Effector CD4-positive, alpha-beta T cell (primary cell): ENCODE measurements around the gene KERA. TPM values are rescaled to one million over a fixed set of nuclear protein-coding genes. Genes with fewer than 3 reads are reported as not detected.
"Not testable (repeated sequence)": the region's sequence is repeated elsewhere in the genome, so short reads cannot be mapped to it uniquely, and the experiment has no call there.

ENCODE experiments used
- DNase-seq: peaks from one replicate; pipeline ENCODE4 v3.0.0-alpha.2; 2020
- total RNA-seq: gene quantifications from one replicate; lab custom pipeline; 2026; lab: John Stamatoyannopoulos, UW

The KERA gene, protein sequence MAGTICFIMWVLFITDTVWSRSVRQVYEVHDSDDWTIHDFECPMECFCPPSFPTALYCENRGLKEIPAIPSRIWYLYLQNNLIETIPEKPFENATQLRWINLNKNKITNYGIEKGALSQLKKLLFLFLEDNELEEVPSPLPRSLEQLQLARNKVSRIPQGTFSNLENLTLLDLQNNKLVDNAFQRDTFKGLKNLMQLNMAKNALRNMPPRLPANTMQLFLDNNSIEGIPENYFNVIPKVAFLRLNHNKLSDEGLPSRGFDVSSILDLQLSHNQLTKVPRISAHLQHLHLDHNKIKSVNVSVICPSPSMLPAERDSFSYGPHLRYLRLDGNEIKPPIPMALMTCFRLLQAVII
- not detected for total RNA-seq

DNA sequence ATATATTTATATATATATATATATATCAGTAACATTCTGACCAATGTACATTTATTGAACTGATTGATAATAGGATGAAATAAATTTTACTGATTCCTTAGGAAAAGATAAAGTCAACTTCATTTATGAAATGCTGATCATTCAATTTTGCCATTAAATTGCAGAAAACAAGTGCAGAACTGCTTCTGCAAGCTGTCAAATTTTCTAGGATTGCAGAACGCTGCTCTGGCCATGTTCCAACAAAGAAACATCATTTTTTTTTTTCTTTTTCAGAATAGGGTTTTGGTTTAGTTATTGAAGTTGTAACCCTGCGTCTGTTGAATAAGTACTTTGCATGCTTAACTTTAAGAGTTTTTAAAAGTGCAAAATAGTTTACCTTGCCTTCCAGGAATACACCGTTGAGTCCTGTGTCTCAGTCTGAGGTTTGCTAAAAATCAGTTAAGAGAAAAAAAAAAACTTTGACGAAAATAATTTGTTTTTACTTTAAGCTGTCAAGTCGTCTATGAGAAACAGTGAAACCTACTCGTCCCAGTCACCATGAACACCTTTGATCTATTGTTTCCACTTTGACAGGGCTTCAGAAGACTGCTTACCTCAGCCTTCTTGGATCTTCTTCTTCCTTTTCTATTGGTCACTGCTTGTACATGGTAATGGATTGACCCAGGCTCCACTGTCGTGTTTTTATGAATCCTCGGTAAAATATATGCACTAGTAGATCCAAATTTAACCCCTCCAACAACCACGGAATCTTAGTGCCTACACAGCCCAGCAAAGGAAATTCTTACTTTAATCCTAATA is at the start of gene KERA:
Gene KERA (minus strand): TSS at position 657 of the 798 bp plus-strand sequence. CDS start 1,743 bp downstream, outside the sequence.
- DNase-seq: no peak

DNA sequence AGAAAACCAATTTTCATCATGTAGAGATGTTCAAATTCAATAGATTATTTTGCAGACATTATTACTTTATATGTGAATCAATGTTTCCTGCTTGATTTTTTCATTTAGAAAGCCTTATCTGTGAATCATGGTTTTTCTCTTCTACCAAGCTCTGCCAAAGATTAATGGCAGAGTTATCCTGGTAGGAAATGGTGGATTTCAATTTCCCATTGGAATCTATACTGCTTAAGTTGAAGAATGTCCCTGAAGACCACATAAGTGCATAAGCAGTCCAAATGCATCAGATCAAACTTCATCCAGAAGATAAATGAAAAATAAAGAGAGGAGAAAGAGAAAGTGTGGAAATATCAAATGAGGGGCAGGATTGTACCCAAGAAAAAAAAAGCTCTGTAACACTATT is 48.5 kb upstream of the KERA start:
- DNase-seq: no peak

DNA sequence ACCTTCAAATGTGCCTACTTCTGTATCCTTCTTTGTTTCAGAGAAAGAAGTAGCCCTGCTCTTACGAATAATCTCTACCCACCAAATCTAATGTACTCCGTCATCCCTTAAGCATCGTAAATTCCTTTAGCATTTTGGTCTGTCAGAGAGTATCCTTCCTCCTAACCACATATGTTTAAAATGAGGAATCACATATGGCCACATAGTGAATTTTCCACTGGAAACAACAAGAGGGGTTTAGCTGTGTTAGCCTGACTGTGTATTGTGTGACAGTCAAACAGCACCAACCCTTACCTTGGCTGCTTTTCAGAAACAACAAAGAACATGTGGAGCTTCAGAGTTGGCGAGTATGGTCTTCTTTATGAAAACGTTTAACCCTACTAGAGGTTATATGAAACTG is 48.0 kb upstream of the KERA start:
- DNase-seq: no peak

DNA sequence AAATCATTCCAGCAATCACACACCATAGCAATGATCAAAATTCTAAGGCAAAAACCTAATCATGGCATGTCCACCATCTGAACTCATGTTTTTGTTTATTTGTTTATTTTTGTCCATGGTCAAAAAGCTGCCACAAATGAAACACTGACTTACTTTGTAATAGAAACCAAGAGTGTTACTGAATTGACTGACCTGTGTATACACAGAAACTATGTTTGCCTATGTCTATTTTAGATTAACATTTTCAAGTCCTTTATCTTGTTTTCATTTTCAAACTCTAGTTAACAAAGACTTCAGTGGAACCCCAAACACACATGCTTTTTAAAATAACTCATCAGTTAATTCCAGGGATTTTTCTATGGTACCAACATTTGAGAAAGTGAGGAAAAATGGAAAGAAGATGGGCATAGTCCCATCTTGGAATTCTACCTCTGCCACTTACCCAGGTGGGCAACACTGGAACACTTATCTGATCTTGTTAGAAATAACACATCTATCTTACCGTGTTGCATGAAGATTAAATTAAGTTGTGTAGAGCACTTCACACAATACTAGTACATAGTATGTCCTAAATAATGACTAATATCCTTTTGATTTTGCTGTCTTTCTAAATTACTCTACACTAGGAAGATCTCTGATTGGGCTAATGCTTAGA is 47.1 kb upstream of the KERA start:
- DNase-seq: no peak

DNA sequence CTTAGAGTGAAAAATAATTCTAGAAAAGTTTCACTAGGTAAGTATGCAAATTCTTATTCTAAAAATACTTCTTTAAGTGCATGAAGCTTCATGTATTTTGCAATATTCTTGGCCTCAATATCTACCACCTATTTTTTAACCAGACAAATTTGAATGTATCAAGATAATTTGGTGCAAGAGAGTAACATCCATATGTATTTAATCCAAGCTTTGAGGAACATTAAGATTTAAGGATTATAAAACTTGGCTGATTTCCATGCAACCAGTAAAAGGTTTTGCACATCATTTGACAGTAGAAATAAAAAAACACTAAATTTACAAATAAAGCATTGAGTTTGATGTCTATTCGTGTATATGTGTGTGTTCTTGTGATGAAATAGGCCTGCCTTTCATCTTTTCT is 45.8 kb upstream of the KERA start:
- no peak for DNase-seq

DNA sequence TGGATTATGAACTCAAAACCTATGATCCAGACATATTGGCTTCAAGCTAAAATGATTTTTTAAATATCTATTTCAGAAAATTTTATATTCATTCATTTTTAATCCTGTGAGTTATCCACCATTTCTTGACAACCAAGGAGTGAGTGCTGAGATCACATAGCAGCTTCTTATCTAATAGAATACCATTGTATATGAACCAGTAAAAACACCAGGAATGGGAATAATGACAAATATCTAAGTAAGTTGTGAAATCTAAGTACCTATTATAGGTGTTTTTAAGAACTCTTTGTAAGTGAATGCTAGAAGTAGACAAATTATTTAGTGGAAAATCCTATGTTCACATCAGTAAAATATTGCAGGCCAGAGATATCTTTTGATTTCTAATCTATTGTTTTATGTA is 45.3 kb upstream of the KERA start:
- DNase-seq: no peak

DNA sequence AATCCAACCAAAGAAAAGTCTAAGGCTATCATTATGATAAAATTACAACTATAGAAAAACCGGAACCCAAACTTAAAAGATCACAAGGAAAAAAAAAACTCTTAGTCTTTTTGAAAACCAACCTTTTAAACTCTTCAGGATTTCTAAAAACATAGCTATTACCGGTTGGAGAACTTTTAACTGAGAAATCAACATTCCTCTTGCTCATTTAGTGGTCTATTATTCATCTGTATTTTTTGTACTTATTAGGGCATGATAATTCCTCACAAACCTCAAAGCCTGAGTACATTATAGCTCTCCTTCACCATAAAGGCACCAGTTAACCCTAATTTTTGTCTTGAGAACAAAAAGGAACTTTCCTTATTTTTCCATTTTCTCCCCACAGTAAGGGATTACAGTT is 43.1 kb upstream of the KERA start:
- DNase-seq: no peak

DNA sequence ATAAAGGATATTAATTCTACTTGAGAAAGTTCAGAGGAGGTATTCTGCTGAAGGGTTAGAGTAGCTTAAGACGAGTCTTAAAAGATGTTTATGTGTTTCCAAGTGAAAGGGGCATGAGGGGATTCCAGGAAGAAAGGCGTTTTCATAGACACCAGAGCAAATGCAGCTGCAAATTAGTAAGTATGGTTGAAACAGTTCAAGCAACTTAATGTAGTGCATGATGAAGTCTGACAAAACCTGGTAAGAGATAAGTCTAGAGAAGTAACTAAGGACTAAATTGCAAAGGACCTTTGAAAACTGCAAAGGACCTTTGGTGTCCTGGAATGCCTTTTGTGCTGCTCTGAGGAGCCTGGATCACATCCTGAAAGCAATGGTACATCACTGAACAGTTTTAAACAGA is 42.0 kb upstream of the KERA start:
- no peak for DNase-seq

DNA sequence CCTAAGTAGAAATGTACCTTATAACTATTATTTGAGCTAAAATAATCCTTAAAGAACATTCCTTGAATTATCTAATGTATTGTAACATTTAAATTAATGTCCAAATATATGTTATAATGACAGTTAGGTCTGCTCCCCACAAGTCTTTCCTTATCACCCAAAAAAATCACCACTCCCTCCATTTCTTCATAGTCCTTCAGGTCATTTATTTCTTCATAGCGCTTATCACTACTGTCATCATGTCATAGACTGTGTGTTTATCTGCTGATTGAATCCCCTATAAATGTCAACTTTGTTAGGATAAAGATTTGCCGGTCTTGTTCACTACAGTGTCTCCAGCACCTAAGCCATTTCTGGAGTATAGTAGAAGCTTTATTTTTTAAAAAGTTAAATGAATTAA is 41.5 kb upstream of the KERA start:
- no peak for DNase-seq

DNA sequence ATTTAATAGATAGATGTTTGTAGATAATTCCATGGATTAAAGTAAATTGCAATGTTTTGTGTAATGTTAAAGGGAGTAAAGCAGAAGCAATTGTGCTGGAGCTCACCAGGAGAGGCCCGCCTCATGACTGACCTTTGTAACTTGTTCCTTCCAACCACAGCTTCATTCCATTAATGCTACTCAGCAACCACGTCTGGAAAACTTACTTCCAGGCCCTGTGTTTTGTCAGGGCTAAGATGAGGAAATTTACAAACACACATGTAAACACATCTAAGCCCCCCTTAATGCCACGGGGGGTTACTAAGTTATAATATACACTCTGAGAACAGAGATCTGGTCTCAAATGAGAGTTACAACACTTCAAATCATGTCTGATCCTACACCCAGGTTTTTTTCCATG is 41.1 kb upstream of the KERA start:
- no peak for DNase-seq

DNA sequence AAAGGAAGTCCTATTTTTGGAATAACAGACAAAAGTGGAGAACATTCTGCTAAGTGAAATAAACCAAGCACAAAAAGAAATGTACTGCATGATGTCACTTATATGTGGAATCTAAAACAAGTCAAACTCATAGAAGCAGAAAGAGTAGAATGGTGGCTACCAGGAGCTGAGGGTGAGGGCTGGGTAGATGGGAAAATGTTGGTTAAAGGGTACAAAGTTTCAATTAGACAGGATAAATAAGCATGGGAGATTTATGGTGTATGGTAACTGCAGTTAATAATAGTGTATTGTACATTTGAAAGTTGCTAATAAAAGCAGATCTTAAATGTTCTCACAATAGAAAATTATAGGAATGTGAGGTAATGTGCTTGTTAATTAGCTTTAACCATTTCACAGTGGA is 40.6 kb upstream of the KERA start:
- DNase-seq: no peak

DNA sequence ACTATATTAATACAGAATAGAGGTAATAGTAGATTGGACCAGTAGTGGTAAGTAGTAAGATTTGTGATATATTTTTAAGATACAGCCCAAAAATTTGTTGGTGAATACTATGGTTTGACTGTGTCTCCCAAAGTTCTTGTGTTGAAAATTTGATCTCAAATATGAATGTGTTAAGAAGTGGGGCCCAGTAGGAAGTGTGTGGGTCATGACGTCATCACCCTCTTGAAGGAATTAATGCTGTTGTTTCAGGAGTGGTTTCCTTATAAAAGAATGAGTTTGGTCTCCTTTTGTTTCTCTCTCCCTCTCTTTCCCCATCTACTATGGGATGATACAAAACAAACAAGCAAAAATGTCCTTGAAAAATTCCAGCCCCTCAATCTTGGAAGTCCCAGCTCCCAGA is 37.1 kb upstream of the KERA start:
- no peak for DNase-seq

DNA sequence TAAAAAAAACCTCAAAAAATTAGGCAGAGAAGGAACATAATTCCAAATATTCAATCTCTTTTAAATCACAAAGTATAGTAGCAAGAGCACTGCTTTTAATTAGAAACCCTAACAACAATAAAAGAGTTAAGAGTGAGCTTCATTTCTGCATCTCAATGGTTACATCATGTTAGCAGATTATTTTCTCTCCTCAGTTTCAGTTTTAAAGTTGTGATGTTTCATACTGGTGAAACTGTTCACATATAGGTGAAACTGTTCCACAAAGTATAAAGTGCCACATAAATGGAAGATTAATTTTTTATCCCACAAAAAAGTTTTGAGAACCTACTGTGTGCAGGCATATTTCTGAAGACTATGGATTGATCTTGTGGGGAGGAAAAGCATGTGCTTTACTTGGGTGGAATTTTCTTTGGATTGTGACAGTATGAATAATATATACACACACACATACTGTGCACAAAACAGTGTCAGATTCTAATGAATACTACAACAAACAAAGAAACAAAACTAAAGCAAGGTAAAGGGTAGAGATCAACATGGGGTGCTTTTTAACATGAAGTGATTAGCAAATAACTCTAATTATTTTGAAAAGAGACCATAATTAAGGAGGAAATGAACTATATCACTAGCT is 36.3 kb upstream of the KERA start:
- no peak for DNase-seq

DNA sequence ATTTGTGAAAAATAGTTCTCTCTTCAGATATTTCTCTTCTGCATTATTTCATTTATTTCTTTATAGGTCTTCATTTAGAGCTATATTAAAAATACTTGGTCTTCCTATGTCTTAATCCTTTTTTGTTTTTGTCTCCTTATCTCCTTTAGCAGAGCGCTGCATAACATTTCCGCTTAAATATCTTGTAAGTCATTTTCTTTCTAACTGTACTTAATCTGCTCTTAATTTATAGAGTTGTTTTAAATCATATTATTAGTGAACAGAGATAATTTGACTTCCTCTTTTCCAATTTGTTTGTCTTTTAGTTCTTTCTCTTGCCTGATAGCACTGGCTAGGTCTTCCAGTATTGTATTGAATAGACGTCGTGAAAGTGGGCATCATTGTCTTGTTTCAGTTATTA is 35.5 kb upstream of the KERA start:
- no peak for DNase-seq

DNA sequence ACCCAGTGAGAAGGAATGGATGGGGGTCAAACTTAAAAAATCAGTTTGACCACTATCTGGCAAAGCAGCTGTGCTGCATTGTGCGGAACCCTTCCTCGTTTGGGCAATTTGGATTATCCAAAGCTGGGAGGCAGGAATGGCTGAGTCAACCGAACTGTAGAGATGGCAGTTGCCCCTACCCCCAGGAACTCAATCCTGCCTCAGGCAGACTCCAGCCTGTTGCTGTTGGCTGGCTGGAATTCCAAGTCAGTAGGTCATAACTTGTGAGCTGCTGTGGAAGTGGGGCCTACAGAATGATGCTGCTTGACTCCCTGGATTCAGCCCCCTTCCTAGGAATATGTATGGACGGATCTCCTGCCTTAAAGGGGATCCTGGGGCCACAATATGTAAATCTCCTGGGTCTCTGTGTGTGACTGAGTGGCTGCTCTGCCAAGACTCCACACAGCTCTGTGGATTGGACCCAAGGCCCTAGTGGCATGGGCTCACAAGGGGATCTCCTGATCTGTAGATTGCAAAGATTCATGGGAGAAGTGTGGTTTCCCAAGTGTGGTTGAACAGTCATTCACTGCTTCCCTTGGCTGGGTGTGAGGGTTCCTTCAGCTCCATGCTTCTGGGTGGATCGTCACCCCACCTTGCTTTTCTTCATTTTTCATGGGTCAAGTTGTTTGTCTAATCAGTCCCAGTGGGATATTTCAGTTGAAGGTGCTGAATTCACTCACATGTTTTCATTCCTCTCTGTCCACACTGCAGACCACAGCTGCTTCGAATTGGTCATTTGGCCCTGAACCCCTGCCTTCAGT is 34.3 kb upstream of the KERA start:
- DNase-seq: no peak

DNA sequence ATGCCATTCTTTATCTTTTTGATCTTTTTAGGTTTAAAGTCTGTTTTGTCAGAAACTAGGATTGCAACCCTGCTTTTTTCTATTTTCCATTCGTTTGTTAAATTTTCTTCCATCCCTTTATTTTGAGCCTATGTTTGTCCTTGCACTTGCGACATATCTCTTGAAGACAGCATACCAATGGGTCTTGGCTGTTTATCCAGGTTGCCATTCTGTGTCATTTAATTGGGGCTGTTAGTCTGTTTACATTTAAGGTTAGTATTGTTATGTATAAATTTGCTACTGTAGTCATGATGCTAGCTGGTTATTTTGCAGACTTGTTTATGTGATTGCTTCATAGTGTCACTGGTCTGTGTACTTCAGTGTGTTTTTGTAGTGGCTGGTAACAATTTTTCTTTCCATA is 32.1 kb upstream of the KERA start:
- not testable (repeated sequence) for DNase-seq

DNA sequence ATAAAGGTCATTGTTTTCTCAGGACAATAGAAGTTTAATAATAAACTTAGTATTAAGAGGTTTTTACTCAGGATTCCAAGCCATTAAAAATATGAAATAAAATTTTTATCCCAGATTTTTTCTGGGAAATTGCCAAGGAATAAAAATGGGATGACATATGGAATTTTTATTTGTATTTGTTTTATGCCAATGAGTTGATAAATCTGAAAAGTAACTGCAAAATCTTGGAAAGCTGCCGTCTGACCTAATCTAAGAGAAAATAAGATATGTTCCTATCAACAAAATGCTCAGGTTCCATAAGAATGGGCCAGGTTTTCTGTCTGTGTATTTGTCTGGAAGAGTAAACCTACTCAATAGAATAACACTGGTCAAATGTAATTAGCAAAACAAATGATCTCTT is 22.2 kb upstream of the KERA start:
- no peak for DNase-seq

DNA sequence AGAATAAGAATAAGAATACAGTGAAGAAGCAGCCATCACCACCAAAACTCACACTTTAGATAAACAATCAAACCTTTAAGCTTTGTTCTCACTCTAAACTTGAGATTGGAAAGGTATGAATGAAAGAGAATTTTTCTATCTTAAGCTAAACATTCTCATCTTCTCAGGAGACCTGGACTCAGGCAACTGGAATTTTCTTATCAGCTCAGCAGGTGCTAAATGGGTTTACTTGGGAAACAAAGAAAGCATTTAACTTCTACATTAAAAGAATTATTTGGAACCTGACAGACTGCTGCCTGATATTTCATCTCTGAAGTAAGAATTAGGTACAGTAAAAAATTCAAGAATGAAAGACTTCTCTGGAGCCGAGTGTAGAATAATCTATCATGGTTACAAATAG is 20.7 kb upstream of the KERA start:
- no peak for DNase-seq

DNA sequence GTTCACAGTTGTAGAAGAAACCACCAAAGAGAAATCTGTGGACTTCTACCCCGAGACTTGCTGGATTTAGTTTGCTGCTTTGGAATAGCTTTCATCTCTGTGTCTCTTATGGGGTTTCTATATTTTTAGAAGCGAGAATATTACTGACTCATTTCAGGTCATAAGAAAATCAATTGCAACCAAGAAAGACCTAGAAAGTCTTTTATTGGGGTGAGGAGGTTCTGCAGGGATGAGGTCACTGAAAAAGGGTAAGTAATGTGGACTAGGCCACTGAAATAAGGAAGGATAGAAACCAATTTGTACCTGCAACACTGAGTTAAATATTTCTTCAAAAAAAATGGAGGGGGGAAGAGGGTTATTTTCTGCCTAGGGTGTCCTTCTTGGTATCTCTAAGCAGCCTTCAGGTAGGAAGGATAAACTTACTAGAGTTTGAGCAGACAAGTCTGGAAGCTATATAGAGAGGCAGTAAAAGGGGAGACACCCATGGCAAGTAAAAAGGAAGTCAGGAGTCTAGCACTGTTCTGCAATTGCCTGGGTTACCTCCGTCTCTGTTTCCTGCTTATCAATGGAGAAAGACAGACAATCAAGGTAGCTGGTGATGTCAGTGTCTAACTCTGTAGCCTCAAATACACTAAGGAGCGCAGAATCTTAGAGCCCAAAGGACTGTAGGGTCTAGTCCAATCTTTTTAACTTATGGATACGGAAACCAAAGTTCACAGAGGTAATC is 19.6 kb upstream of the KERA start:
- DNase-seq: no peak

DNA sequence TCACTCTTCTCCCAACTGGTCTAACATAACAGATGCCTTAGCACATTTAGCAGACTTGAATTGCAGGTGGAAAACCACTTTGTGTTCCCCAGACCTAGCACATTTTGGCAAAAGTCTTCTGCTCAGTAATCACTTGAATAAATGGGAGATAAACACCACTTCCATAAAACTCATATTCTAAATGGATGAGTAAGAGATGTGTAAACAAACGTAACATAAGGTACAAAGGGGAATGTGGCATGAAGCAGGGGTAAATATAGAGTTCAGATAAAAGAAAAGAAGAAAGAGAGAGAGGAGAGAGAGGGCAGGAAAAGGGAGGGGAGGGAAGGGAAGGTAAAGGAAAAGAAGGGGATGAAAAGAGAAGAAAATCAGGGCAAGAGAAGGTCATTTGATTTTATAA is 17.0 kb upstream of the KERA start:
- no peak for DNase-seq

DNA sequence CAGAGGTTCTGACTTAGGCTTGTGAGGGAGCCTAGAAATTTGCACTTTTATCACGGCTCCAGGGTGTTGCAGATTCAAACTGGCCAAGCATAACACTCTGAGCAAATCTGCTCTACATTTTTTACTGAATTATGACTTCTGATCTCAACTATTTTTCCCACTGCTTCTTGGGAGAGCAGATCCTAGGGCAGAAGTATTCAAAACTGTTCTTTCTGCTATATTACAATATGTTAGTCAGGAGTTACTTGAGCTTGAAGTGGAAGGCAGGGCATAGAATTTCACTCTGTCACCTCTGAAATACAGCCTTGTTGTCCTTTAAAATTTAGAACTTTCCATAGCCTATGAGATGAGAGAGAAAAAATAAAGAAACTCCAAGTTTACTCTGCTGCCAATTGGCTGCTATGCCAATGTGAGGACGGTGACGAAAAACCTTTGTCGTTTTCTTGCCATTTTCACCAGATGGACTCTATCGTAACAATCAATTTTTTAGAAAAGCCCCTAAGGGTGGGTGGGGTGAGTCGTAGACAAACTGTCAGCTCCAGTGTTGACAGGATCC is 16.4 kb upstream of the KERA start:
- no peak for DNase-seq

DNA sequence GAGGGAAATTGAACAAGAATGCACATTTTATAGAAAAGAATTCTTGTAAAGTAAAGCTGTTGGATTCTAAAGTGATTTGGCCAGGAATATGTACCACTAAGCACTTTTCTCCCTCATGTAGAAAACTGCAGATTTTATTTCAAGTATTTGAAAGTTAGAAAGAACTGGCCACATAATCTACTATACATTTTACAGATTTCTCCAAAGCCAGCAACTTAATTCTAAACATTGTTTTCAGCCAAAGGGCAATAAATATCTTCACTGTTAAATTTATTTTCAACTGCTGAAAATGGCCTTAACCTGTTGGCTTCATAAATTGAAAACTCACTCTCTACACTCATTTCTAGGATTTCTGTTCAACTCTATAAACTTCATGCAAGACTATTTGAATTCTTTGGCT is 15.6 kb upstream of the KERA start:
- DNase-seq: no peak
